ENCODE results near the gene APOA4.
A peak's percentile ranks its signal among the peaks of the same experiment; 100 is the strongest.

APOA4 gene

DNA sequence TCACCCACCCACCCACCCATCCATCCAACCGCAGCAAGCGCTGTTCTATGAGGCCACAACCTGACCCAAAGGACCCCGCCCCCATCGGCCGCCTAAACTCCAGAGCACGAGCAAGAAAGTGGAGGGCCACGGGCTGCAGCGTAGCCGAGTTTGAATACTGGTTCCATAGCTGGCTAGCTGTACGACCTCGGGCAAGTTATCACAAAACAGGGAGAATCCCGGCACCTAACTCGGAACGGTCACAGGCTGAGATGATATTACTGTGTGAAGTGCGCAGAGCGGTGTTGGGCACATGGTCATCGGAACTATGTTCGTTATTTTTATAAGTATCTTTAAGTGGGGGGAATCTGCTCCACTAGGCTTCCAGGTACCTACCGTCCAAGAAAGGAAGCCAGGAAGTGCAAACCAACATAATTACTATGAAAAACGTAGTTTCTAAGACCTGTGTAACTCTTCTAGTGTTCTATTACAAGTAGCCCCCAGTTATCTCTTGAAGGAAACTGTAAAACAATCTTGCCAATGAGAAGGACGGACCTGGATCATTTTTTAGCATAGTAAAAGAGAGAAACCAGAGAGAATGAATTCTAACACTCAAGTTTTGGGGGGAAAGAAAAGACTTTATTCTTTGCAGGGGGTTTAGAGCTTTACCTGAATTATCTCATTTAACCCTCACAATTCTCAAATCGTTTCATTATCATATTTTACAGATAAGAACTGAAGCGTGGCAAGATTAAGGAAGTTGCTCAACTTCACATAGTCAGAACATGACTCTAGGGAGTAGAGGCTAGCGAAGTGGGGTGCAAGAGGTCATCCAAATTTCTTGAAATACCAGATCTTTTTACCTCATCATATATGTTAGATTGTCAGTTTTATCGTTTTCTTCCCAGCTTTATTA lies 49.7 kb downstream of the APOA4 start:
- peak; percentile 69 for DNase-seq

DNA sequence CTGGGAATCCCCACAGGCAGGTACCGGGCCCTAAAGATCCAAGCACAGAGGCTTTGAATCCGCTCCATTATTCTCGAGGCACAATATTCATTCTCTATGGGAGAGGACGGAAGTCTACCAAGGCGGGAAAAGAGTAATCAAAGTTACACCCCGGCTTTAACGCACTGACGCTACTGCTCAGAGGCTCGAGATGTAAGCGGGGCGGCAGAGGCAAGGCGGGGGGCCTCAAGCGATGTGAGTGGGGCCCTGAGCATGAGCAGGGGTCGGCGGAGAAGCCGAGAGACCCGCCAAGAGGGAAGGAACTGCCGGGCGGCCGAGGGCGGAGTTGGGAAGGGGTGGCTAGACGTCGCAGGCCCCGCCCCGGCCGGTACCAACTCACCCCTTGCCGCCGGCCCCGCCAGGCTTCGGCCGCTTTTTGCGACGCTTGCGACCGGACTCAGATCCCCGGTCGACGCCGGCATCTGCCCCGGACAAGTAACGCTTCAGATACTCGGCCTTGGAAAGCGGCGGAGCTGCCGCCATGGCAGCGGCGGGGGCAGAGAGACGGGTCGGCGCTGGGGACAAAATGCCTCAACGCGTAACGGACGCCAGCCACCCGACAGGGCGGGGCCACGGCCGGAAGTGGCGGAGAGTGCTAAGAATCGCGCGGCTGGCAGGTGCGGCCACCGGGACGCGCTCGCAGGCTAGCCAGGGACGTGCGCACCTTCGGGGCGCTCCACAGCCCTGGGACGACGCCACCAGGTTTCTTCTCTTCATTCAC lies 50.5 kb downstream of the APOA4 start, which contains the start of gene BUD13:
Gene BUD13 (minus strand): TSS at position 545 of the 760 bp plus-strand sequence. CDS start 23 bp downstream, at position 522.
- peak; percentile 86 for DNase-seq

DNA sequence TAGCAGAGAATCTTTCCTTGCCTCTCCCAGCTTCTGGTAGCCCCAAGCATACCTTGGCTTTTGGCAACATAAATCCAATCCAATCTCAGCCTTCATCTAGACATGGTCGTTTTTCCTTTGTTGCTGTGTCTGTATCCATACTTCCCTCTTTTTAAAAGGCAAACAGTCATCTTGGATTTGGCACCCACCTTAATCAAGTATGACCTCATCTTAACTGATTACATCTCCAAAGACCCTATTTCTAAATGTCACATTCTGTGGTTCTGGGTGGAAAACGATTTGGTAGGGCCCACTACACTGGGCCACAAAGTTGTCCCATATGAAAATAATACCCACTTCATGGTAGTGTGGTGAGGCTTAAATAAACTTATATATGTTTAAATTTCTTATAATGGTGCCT lies 51.2 kb downstream of the APOA4 start:
- no peak for DNase-seq
